ENCODE measurements around the gene NDP.

NDP gene

GRCh38 chrX:44012484-44013096 is 39.4 kb upstream of the NDP start:
- DNase-seq (ENCODE audit: extremely low read depth, low read depth): no peak
- H3K4me3 ChIP-seq (replicated peaks; ENCODE audit: low read depth, low read length): no peak overlapping the region
- no peak for TF ChIP-seq CTCF (IDR thresholded peaks at IDR 0.05; ENCODE audit: low read depth, low read length, missing control alignments)

GRCh38 chrX:44011506-44011905 is 38.3 kb upstream of the NDP start:
- no peak for TF ChIP-seq CTCF (IDR thresholded peaks at IDR 0.05; ENCODE audit: low read depth, low read length, missing control alignments)
- no peak overlapping the region for H3K4me3 ChIP-seq (replicated peaks; ENCODE audit: low read depth, low read length)
- DNase-seq (ENCODE audit: extremely low read depth, low read depth): no peak

- H3K4me3 ChIP-seq (replicated peaks; ENCODE audit: low read depth, low read length): no peak overlapping the region
- no peak for DNase-seq (ENCODE audit: extremely low read depth, low read depth)
- no peak for TF ChIP-seq CTCF (IDR thresholded peaks at IDR 0.05; ENCODE audit: low read depth, low read length, missing control alignments)
Observed at GRCh38 chrX:44010626-44011025, 37.4 kb upstream of the NDP start.

- no peak overlapping the region for H3K4me3 ChIP-seq (replicated peaks; ENCODE audit: low read depth, low read length)
- no peak for TF ChIP-seq CTCF (IDR thresholded peaks at IDR 0.05; ENCODE audit: low read depth, low read length, missing control alignments)
- no peak for DNase-seq (ENCODE audit: extremely low read depth, low read depth)
Observed at GRCh38 chrX:44006081-44006480, 32.9 kb upstream of the NDP start.

GRCh38 chrX:44003975-44004374 is 30.8 kb upstream of the NDP start:
- H3K4me3 ChIP-seq (replicated peaks; ENCODE audit: low read depth, low read length): no peak overlapping the region
- TF ChIP-seq CTCF (IDR thresholded peaks at IDR 0.05; ENCODE audit: low read depth, low read length, missing control alignments): no peak
- no peak for DNase-seq (ENCODE audit: extremely low read depth, low read depth)

- no peak for TF ChIP-seq CTCF (IDR thresholded peaks at IDR 0.05; ENCODE audit: low read depth, low read length, missing control alignments)
- no peak overlapping the region for H3K4me3 ChIP-seq (replicated peaks; ENCODE audit: low read depth, low read length)
- DNase-seq (ENCODE audit: extremely low read depth, low read depth): no peak
Observed at GRCh38 chrX:44002567-44002966, 29.4 kb upstream of the NDP start.

GRCh38 chrX:43998374-43998773 is 25.2 kb upstream of the NDP start:
- H3K4me3 ChIP-seq (replicated peaks; ENCODE audit: low read depth, low read length): no peak overlapping the region
- TF ChIP-seq CTCF (IDR thresholded peaks at IDR 0.05; ENCODE audit: low read depth, low read length, missing control alignments): no peak
- no peak for DNase-seq (ENCODE audit: extremely low read depth, low read depth)
